Vagina (tissue), 2 donors: ENCODE data around the gene BUD31. TPM values are rescaled to one million over a fixed set of nuclear protein-coding genes. Genes with fewer than 3 reads are reported as not detected.

Experiments used
- DNase-seq, 2 donors: peaks; one replicate each; pipeline ENCODE4 v3.0.0-alpha.2; 2017; ENCODE audit errors: extremely low spot score in 2 of 2
- H3K27ac ChIP-seq: fragments of 200-600 bp; sonication (generic); one replicate; pipeline ENCODE4 v1.5.1; 2019
- H3K27me3 ChIP-seq: fragments of 200-600 bp; sonication (generic); one replicate; pipeline ENCODE4 v1.5.1; 2019
- H3K36me3 ChIP-seq, 2 donors: fragments of 200-600 bp; sonication (generic); one replicate each; pipeline ENCODE4 v1.5.1; 2017 to 2019
- H3K4me1 ChIP-seq: fragments of 200-600 bp; sonication (generic); one replicate; pipeline ENCODE4 v1.5.1; 2019
- H3K4me3 ChIP-seq, 2 donors: fragments of 200-600 bp; sonication (generic); 1 replicate in 1 of 2; 2 replicates in 1 of 2; pipeline ENCODE4 v1.5.1; 2016 to 2019
- H3K9me3 ChIP-seq: fragments of 200-600 bp; sonication (generic); one replicate; pipeline ENCODE4 v1.5.1; 2019
- CTCF ChIP-seq, 3 experiments: fragments of 450-650 bp in 2 of 3; fragments of 200-600 bp in 1 of 3; sonication (generic) in 1 of 3; IDR thresholded peaks; one replicate each; pipeline ENCODE4 v1.5.1; 2017 to 2019; ENCODE audit warnings: antibody characterized with exemption in 3 of 3, mild to moderate bottlenecking in 2 of 3, moderate library complexity in 2 of 3
- POLR2A ChIP-seq, 2 donors: fragments of 450-650 bp; IDR thresholded peaks; one replicate each; pipeline ENCODE4 v1.6.1; 2017; ENCODE audit warnings: antibody characterized with exemption in 2 of 2, mild to moderate bottlenecking in 2 of 2, moderate library complexity in 2 of 2
- POLR2AphosphoS5 ChIP-seq, 2 donors: sonication (generic); formaldehyde crosslinking; IDR thresholded peaks; one replicate each; pipeline ENCODE4 v1.9.0; 2017; ENCODE audit warnings: antibody characterized with exemption in 2 of 2, mild to moderate bottlenecking in 2 of 2, low read depth in 1 of 2; ENCODE audit not compliant: insufficient read depth in 1 of 2
- intact Hi-C: fragments of 100-400 bp; cut with DNase I; formaldehyde crosslinking; loops from one replicate; pipeline ENCODE4 v1.15.1; 2023
- total RNA-seq: library from RNA; depleted of rRNA; stranded (reverse); fragments of >200 nt; gene quantifications from one replicate; pipeline ENCODE4 v1.2.3, GENCODE V29; 2016

The BUD31 gene
- total RNA-seq, 1 donor from 2014 or later = 52.3 TPM

- no peak overlapping the region for H3K27ac ChIP-seq
- H3K36me3 ChIP-seq = peaks cover 0 to 65% of the 10 kb centered on the region in 2 donors
- H3K27me3 ChIP-seq = no peaks in the 10 kb centered on the region
- intact Hi-C loops = no loop called here
- H3K9me3 ChIP-seq = no peaks in the 10 kb centered on the region
- no peak overlapping the region for H3K4me3 ChIP-seq
- no peak for DNase-seq
- no peaks in the 10 kb centered on the region for H3K4me1 ChIP-seq
- no peak for TF ChIP-seq CTCF (IDR thresholded peaks at IDR 0.05)
- no peak for TF ChIP-seq POLR2AphosphoS5 (IDR thresholded peaks at IDR 0.05; ENCODE audit: insufficient read depth in 1 of 2, low read depth in 1 of 2)
- no peak for TF ChIP-seq POLR2A (IDR thresholded peaks at IDR 0.05)
These were observed 13.9 kb downstream of the BUD31 start for GRCh38 chr7:99422625-99423024.

GRCh38 chr7:99424932-99425730 lies 16.4 kb downstream of the BUD31 start:
- Histone ChIP-seq H3K27ac (no peak overlapping the region), H3K4me1 (no peaks in the 10 kb centered on the region), H3K27me3 (no peaks in the 10 kb centered on the region), H3K36me3 (peaks cover 0 to 61% of the 10 kb centered on the region in 2 donors), H3K4me3 (no peak overlapping the region), H3K9me3 (no peaks in the 10 kb centered on the region)
- no peak for TF ChIP-seq CTCF (IDR thresholded peaks at IDR 0.05)
- no peak for TF ChIP-seq POLR2A (IDR thresholded peaks at IDR 0.05)
- TF ChIP-seq POLR2AphosphoS5 (IDR thresholded peaks at IDR 0.05; ENCODE audit: insufficient read depth in 1 of 2, low read depth in 1 of 2) = no peak
- intact Hi-C loops = no loop called here
- DNase-seq = no peak

GRCh38 chr7:99428972-99429566 lies 20.3 kb downstream of the BUD31 start:
- DNase-seq = no peak
- no peak overlapping the region for H3K4me3 ChIP-seq
- H3K27me3 ChIP-seq = no peaks in the 10 kb centered on the region
- TF ChIP-seq CTCF (IDR thresholded peaks at IDR 0.05) = no peak
- TF ChIP-seq POLR2AphosphoS5 (IDR thresholded peaks at IDR 0.05; ENCODE audit: insufficient read depth in 1 of 2, low read depth in 1 of 2) = no peak
- TF ChIP-seq POLR2A (IDR thresholded peaks at IDR 0.05) = no peak
- H3K4me1 ChIP-seq = no peaks in the 10 kb centered on the region
- peaks cover 0 to 54% of the 10 kb centered on the region in 2 donors for H3K36me3 ChIP-seq
- no peaks in the 10 kb centered on the region for H3K9me3 ChIP-seq
- no peak overlapping the region for H3K27ac ChIP-seq
- intact Hi-C loops = no loop called here

GRCh38 chr7:99429756-99430155 lies 21.0 kb downstream of the BUD31 start:
- TF ChIP-seq POLR2AphosphoS5 (IDR thresholded peaks at IDR 0.05; ENCODE audit: insufficient read depth in 1 of 2, low read depth in 1 of 2) = no peak
- no peak for TF ChIP-seq POLR2A (IDR thresholded peaks at IDR 0.05)
- TF ChIP-seq CTCF (IDR thresholded peaks at IDR 0.05) = no peak
- Histone ChIP-seq H3K9me3 (no peaks in the 10 kb centered on the region), H3K4me1 (no peaks in the 10 kb centered on the region), H3K27me3 (no peaks in the 10 kb centered on the region), H3K27ac (no peak overlapping the region), H3K36me3 (peaks cover 0 to 53% of the 10 kb centered on the region in 2 donors), H3K4me3 (no peak overlapping the region)
- intact Hi-C loops = no loop called here
- no peak for DNase-seq
